ENCODE data around the gene GTF3C5. TPM values are rescaled to one million over a fixed set of nuclear protein-coding genes. Genes with fewer than 3 reads are reported as not detected.
"Not testable (repeated sequence)": the region's sequence is repeated elsewhere in the genome, so short reads cannot be mapped to it uniquely, and the experiment has no call there.

The GTF3C5 gene
- total RNA-seq, 3 donors from 2014 or later, result 43.8 to 74.4 (median 68.2) TPM

DNA sequence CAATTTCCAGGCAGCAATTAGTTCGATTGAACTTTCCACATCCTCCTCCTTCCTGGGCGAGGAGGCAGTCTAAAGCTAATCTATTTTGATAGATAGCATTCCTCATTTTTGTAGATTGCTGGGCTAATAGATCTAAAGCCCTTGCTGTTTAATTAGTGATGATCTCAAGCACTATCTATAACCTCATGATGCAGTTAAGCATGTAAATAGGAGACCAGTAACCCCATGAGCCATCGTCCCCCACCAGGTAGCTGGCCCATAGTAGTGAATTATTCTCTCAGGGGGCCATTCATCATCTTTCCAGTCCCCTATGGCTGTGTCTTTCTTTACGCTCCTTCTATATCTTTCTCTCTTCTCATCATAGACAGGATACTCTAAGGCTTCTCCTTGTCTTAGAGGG lies 45.9 kb downstream of the GTF3C5 start:
- no peak overlapping the region for H3K4me3 ChIP-seq
- intact Hi-C loops (cut with DNase I; ENCODE audit: low total_unique reads), result no loop called here

DNA sequence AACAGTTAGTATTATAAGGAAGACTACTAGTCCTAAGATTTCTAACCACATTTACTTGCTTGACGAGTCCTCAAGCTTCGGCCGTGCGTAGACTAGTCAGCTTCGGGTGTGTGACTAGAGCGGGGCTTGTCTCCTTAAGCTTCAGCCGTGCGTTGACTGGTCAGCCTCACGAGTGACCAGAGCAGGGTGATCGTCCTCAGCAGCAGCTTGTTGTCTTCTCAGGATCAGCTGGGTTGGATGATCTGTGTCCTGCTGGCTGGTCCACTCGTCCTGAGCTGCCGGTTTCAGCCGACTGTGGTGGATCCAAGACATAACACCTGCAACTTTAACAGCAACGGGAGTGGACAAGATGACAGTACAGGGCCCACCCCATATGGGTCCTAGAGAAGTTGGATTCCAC lies 47.7 kb downstream of the GTF3C5 start:
- DNase-seq (ENCODE audit: low spot score in 2 of 2), result no peak
- H3K9me3 ChIP-seq, result no peaks in the 10 kb centered on the region
- no peak overlapping the region for H3K4me3 ChIP-seq
- intact Hi-C loops (cut with DNase I; ENCODE audit: low total_unique reads), result no loop called here
- no peak overlapping the region for H3K27ac ChIP-seq
- no peaks in the 10 kb centered on the region for H3K4me1 ChIP-seq
- no peaks in the 10 kb centered on the region for H3K27me3 ChIP-seq
- no peaks in the 10 kb centered on the region for H3K36me3 ChIP-seq
- TF ChIP-seq, protein P1, sequence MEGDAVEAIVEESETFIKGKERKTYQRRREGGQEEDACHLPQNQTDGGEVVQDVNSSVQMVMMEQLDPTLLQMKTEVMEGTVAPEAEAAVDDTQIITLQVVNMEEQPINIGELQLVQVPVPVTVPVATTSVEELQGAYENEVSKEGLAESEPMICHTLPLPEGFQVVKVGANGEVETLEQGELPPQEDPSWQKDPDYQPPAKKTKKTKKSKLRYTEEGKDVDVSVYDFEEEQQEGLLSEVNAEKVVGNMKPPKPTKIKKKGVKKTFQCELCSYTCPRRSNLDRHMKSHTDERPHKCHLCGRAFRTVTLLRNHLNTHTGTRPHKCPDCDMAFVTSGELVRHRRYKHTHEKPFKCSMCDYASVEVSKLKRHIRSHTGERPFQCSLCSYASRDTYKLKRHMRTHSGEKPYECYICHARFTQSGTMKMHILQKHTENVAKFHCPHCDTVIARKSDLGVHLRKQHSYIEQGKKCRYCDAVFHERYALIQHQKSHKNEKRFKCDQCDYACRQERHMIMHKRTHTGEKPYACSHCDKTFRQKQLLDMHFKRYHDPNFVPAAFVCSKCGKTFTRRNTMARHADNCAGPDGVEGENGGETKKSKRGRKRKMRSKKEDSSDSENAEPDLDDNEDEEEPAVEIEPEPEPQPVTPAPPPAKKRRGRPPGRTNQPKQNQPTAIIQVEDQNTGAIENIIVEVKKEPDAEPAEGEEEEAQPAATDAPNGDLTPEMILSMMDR (IDR thresholded peaks at IDR 0.05), result no peak
- TF ChIP-seq POLR2A (IDR thresholded peaks at IDR 0.05), result no peak
- TF ChIP-seq POLR2AphosphoS5 (IDR thresholded peaks at IDR 0.05), result no peak

More for the DNA sequence above, 45.9 kb downstream of the GTF3C5 start:
- no peaks in the 10 kb centered on the region for H3K36me3 ChIP-seq
- no peaks in the 10 kb centered on the region for H3K9me3 ChIP-seq
- H3K4me1 ChIP-seq, result no peaks in the 10 kb centered on the region
- no peak for DNase-seq (ENCODE audit: low spot score in 2 of 2)
- TF ChIP-seq POLR2A (IDR thresholded peaks at IDR 0.05), result no peak
- no peak for TF ChIP-seq POLR2AphosphoS5 (IDR thresholded peaks at IDR 0.05)
- TF ChIP-seq, protein P1 (IDR thresholded peaks at IDR 0.05), result no peak
- no peaks in the 10 kb centered on the region for H3K27me3 ChIP-seq
- H3K27ac ChIP-seq, result no peak overlapping the region

DNA sequence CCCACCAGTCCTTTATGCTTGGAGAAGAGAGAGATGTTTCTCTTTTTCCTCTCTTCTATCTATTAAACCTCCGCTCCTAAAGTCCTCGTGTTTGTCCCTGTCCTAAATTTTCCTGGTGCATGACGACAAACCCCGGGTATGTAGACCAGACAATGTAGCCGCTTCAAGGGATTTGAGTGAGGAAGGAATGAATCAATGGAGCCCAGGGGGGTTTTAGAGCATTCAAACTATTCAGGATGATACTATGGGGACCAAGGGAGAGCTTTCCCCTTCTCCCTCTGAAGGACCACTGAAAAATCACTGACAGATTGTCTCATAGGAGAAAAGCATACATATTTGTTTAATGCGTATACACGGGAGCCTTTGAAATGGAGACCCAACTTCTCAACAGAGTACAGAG lies 49.4 kb downstream of the GTF3C5 start:
- no peak overlapping the region for H3K4me3 ChIP-seq
- no peaks in the 10 kb centered on the region for H3K9me3 ChIP-seq
- no peaks in the 10 kb centered on the region for H3K4me1 ChIP-seq
- TF ChIP-seq POLR2AphosphoS5 (IDR thresholded peaks at IDR 0.05) (no peak), POLR2A (IDR thresholded peaks at IDR 0.05) (no peak)
- TF ChIP-seq, protein P1 (IDR thresholded peaks at IDR 0.05), result no peak
- H3K27ac ChIP-seq, result no peak overlapping the region
- no peaks in the 10 kb centered on the region for H3K36me3 ChIP-seq
- intact Hi-C loops (cut with DNase I; ENCODE audit: low total_unique reads), result no loop called here
- DNase-seq (ENCODE audit: low spot score in 2 of 2), result no peak
- H3K27me3 ChIP-seq, result no peaks in the 10 kb centered on the region

DNA sequence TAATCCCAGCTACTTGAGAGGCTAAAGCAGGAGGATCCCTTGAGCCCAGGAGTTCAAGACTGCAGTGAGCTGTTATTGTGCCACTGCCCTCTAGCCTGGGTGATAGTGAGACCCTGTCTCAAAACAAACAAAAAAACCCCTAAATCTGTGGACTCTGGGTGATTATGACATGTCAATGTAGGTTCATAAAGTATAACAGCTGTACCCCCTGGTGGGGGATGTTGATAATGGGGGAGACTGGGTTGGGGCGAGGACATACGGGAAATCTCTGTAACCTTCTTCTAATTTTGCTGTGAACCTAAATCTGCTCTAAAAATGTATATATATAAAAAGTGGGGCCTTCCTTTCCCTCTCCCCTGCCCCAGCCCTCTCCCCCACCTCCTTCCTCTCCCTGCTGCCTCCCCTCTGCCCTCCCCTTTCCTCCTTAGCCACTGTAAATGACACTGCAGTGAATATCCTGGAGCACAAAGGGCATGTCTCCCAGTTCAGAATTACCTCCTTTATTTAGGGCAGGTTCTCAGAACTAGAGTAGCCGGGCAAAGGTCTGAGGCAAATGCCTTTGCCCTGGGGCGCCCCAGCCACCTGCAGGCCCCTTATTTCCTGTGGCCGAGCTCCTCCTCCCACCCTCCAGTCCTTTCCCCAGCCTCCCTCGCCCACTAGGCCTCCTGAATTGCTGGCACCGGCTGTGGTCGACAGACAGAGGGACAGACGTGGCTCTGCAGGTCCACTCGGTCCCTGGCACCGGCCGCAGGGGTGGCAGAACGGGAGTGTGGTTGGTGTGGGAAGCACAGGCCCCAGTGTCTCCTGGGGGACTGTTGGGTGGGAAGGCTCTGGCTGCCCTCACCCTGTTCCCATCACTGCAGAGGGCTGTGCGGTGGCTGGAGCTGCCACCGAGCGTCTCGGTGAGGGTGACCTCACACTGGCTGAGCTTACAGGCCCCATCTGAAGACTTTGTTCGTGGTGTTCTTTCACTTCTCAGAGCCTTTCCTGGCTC lies 50.3 kb downstream of the GTF3C5 start:
- H3K4me1 ChIP-seq; DNase-seq (ENCODE audit: low spot score in 2 of 2); intact Hi-C loops (cut with DNase I; ENCODE audit: low total_unique reads); H3K4me3 ChIP-seq; H3K9me3 ChIP-seq; H3K27ac ChIP-seq; H3K36me3 ChIP-seq; H3K27me3 ChIP-seq: not testable (repeated sequence)

DNA sequence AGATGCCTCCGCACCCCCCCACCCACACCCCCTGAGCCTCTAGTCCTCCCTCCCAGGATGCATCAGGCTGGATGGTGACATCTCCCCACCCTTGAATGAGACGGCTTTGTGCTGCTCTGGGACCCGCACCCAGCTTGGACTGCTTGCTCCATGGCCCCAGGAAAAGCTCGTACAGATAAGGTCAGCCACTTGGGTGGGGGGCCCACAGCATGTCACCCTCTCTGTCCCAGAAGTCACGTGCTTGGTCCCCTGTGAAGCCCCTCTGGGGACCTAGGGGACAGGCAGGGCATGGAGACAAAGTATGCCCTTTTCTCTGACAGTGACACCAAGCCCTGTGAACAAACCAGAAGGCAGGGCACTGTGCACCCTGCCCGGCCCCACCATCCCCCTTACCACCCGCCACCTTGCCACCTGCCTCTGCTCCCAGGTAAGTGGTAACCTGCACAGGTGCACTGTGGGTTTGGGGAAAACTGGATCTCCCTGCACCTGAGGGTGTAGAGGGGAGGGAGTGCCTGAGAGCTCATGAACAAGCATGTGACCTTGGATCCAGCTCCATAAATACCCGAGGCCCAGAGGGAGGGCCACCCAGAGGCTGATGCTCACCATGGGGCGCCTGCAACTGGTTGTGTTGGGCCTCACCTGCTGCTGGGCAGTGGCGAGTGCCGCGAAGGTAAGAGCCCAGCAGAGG lies 51.3 kb downstream of the GTF3C5 start:
- H3K36me3 ChIP-seq; intact Hi-C loops (cut with DNase I; ENCODE audit: low total_unique reads); H3K27ac ChIP-seq; DNase-seq (ENCODE audit: low spot score in 2 of 2); H3K4me3 ChIP-seq; H3K27me3 ChIP-seq; H3K9me3 ChIP-seq; H3K4me1 ChIP-seq: not testable (repeated sequence)

DNA sequence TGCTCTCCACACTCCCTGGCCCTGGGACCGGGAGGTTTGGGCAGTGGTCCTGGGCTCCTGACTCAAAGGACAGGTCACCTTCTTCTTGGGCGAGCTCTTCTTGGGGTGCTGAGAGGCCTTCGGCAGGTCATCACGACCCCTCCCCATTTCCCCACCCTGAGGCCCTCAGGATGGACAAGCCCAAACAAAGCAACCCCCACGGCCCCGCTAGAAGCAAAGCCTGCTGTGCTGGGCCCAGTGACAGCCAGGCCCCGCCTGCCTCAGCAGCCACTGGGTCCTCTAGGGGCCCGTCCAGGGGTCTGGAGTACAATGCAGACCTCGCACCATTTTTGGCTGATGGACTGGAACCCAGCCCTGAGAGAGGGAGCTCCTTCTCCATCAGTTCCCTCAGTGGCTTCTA lies 52.9 kb downstream of the GTF3C5 start:
- H3K9me3 ChIP-seq; H3K4me3 ChIP-seq; H3K27ac ChIP-seq; H3K27me3 ChIP-seq; H3K36me3 ChIP-seq; intact Hi-C loops (cut with DNase I; ENCODE audit: low total_unique reads); H3K4me1 ChIP-seq; DNase-seq (ENCODE audit: low spot score in 2 of 2): not testable (repeated sequence)

DNA sequence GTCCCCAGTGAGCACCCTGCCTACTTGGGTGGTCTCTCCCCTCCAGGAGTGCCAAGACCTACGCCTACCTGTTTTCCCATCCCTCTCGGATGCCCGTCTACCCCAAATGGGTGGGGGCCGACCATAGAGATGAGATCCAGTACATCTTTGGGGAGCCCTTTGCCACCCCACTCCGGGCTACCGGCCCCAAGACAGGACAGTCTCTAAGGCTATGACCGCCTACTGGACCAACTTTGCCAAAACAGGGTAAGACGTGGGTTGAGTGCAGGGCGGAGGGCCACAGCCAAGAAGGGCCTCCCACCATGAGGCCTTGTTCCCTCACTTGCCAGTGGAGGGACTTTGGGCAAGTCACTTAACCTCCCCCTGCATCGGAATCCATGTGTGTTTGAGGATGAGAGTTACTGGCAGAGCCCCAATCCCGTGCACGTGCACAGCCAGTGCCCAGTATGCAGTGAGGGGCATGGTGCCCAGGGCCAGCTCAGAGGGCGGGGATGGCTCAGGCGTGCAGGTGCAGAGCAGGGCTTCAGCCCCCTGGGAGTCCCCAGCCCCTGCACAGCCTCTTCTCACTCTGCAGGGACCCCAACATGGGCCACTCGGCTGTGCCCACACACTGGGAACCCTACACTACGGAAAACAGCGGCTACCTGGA lies 55.5 kb downstream of the GTF3C5 start:
- H3K9me3 ChIP-seq; intact Hi-C loops (cut with DNase I; ENCODE audit: low total_unique reads); DNase-seq (ENCODE audit: low spot score in 2 of 2); H3K36me3 ChIP-seq; H3K4me3 ChIP-seq; H3K27ac ChIP-seq; H3K27me3 ChIP-seq; H3K4me1 ChIP-seq: not testable (repeated sequence)
